ENCODE results near the gene TBCD. TPM values are rescaled to one million over a fixed set of nuclear protein-coding genes. Genes with fewer than 3 reads are reported as not detected.

TBCD gene
- total and polyA plus RNA-seq, 9 of the 15 experiments (the other 6 are each of a cell fraction or from before 2014, with no cell fraction given) = 8.9 to 98.5 (median 28.0) TPM

GRCh38 chr17:82863941-82864712 is 112.3 kb downstream of the TBCD start (continued):
- TF ChIP-seq RB1 (IDR thresholded peaks at IDR 0.05; ENCODE audit: low read depth) = no peak
- no peak for TF ChIP-seq NFXL1 (CRISPR knock-in tag; IDR thresholded peaks at IDR 0.05)
- TF ChIP-seq JUND (IDR thresholded peaks at IDR 0.05; ENCODE audit: borderline replicate concordance, low read depth, low read length) = peak; percentile 97
- peak; percentile 97 for TF ChIP-seq JUND (tag; IDR thresholded peaks at IDR 0.05; ENCODE audit: borderline replicate concordance, low read depth, low read length)
- no peak for TF ChIP-seq ZC3H8 (IDR thresholded peaks at IDR 0.05)
- no peak for TF ChIP-seq ZBTB2 (IDR thresholded peaks at IDR 0.05)
- TF ChIP-seq PRDM10 (IDR thresholded peaks at IDR 0.05; ENCODE audit: partially characterized antibody) = no peak
- TF ChIP-seq MLX (CRISPR knock-in tag; conservative IDR thresholded peaks at IDR 0.05) = no peak
- TF ChIP-seq SMARCC2 (IDR thresholded peaks at IDR 0.05; ENCODE audit: low read depth) = peak; percentile 60; the same call in 1 of the 2 replicates
- no peak for TF ChIP-seq TSHZ1 (CRISPR knock-in tag; IDR thresholded peaks at IDR 0.05)
- TF ChIP-seq TGIF2 (CRISPR knock-in tag; IDR thresholded peaks at IDR 0.05) = no peak
- TF ChIP-seq MYNN (IDR thresholded peaks at IDR 0.05) = peak; percentile 12; the same call in 1 of the 2 replicates
- TF ChIP-seq MYNN (CRISPR knock-in tag; IDR thresholded peaks at IDR 0.05) = no peak
- no peak for TF ChIP-seq RBM14 (IDR thresholded peaks at IDR 0.05; ENCODE audit: borderline replicate concordance, insufficient read depth, low read depth, low read length)
- no peak for TF ChIP-seq ZNF584 (CRISPR knock-in tag; IDR thresholded peaks at IDR 0.05; ENCODE audit: low read depth)
- TF ChIP-seq SRSF3 (IDR thresholded peaks at IDR 0.05; ENCODE audit: insufficient read depth, low read length) = no peak
- TF ChIP-seq ZNF778 (CRISPR knock-in tag; IDR thresholded peaks at IDR 0.05) = no peak
- no peak for TF ChIP-seq ZNF79 (CRISPR knock-in tag; IDR thresholded peaks at IDR 0.05; ENCODE audit: low read depth)
- TF ChIP-seq BHLHE40 (IDR thresholded peaks at IDR 0.05; ENCODE audit: low read length) = peak; percentile 17; the same call in 1 of the 2 replicates
- no peak for TF ChIP-seq LARP7 (IDR thresholded peaks at IDR 0.05)
